ENCODE measurements around the gene ENPP1.

DNA sequence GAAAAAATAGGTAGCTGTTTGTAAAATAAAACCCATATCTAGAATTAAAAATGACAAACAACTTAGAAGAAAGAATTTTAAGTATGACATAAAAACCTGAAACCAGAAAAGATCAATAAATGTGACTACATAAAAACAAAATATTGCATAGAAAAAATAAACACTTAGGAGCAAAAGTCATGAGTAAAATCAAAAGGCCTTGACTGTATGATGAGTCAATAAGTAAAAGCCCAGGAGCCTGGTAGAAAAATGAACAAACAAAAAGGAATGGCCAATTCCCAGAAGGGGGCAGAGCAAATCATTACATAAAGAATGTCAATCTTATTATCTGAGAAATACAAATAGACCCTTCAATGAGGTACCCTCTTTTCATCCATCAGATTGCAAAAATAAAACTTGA lies 20.7 kb upstream of the ENPP1 start:
- TF ChIP-seq ZNF8 (CRISPR knock-in tag; IDR thresholded peaks at IDR 0.05) (no peak), PATZ1 (CRISPR knock-in tag; IDR thresholded peaks at IDR 0.05; ENCODE audit: borderline replicate concordance) (no peak), ISL1 (CRISPR knock-in tag; IDR thresholded peaks at IDR 0.05) (no peak)

Measured in SK-N-SH treated with all-trans-retinoic acid at 6 μM for 48 hours (cell line).